Thoracic aorta (tissue), 2 donors: Measurements from ENCODE around the gene ZNF462. TPM values are rescaled to one million over a fixed set of nuclear protein-coding genes. Genes with fewer than 3 reads are reported as not detected.

Source experiments
- ATAC-seq: fragments of 150-250 bp; one replicate; pipeline ENCODE4 v1.8.0; 2017; ENCODE audit warnings: low read depth; ENCODE audit not compliant: insufficient number of reproducible peaks, low FRiP score
- DNase-seq: peaks from one replicate; pipeline ENCODE4 v3.0.0-alpha.2; 2020; ENCODE audit warnings: low spot score
- H3K27ac ChIP-seq, 2 donors: fragments of 200-600 bp; sonication (generic); 1 replicate in 1 of 2; 2 replicates in 1 of 2; pipeline ENCODE4 v1.5.1; 2016; ENCODE audit warnings: mild to moderate bottlenecking in 2 of 2, moderate library complexity in 2 of 2
- H3K27me3 ChIP-seq: fragments of 200-600 bp; sonication (generic); replicated peaks from 2 replicates; pipeline ENCODE4 v1.6.0; 2016; ENCODE audit warnings: mild to moderate bottlenecking; ENCODE audit not compliant: insufficient read depth
- H3K36me3 ChIP-seq: fragments of 200-600 bp; sonication (generic); one replicate; pipeline ENCODE4 v1.5.1; 2016
- H3K4me1 ChIP-seq, 2 donors: fragments of 200-600 bp; sonication (generic); 1 replicate in 1 of 2; 2 replicates in 1 of 2; pipeline versions ENCODE4 v1.5.1 to v1.6.0; 2016; ENCODE audit warnings: low read depth in 2 of 2, mild to moderate bottlenecking in 1 of 2; ENCODE audit not compliant: control insufficient read depth in 1 of 2
- H3K4me3 ChIP-seq: fragments of 200-600 bp; sonication (generic); 2 replicates; pipeline ENCODE4 v1.5.1; 2016; ENCODE audit warnings: mild to moderate bottlenecking
- H3K9me3 ChIP-seq: fragments of 200-600 bp; sonication (generic); 2 replicates; pipeline ENCODE4 v1.5.1; 2016
- total RNA-seq, 2 donors: library from RNA; depleted of rRNA; stranded (reverse); fragments of >200 nt; gene quantifications; one replicate each; pipeline versions ENCODE4 v1.1.0 to v1.2.3, GENCODE V29; 2016
- TF ChIP-seq, protein P1 (sequence below): fragments of 200-600 bp; sonication (generic); IDR thresholded peaks from one replicate; pipeline ENCODE4 v1.5.1; 2019; ENCODE audit warnings: antibody characterized with exemption

The ZNF462 gene
- total RNA-seq, 2 donors from 2014 or later: 9.6 to 12.3 TPM

DNA sequence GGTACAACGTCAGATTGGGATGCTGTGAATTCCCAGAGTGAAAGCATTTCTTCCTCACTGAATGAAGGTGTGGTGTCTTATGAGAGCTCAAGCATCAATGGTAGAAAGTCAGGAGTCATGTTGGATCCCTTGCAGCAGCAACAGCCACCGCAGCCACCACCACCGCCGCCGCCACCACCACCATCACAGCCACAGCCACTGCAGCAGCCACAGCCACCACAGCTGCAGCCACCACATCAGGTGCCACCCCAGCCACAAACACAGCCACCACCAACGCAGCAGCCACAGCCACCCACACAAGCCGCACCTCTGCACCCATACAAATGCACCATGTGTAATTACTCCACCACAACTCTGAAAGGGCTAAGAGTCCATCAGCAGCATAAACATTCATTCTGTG lies 62.4 kb downstream of the ZNF462 start:
- Histone ChIP-seq H3K9me3 (no peaks in the 10 kb centered on the region), H3K36me3 (peaks cover 20% of the 10 kb centered on the region), H3K27me3 (no peaks in the 10 kb centered on the region), H3K4me3 (no peak overlapping the region), H3K27ac (no peak overlapping the region), H3K4me1 (peaks cover 0 to 5% of the 10 kb centered on the region in 2 donors)
- DNase-seq: no peak
- TF ChIP-seq, protein P1, sequence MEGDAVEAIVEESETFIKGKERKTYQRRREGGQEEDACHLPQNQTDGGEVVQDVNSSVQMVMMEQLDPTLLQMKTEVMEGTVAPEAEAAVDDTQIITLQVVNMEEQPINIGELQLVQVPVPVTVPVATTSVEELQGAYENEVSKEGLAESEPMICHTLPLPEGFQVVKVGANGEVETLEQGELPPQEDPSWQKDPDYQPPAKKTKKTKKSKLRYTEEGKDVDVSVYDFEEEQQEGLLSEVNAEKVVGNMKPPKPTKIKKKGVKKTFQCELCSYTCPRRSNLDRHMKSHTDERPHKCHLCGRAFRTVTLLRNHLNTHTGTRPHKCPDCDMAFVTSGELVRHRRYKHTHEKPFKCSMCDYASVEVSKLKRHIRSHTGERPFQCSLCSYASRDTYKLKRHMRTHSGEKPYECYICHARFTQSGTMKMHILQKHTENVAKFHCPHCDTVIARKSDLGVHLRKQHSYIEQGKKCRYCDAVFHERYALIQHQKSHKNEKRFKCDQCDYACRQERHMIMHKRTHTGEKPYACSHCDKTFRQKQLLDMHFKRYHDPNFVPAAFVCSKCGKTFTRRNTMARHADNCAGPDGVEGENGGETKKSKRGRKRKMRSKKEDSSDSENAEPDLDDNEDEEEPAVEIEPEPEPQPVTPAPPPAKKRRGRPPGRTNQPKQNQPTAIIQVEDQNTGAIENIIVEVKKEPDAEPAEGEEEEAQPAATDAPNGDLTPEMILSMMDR: no peak
- no peak for ATAC-seq

DNA sequence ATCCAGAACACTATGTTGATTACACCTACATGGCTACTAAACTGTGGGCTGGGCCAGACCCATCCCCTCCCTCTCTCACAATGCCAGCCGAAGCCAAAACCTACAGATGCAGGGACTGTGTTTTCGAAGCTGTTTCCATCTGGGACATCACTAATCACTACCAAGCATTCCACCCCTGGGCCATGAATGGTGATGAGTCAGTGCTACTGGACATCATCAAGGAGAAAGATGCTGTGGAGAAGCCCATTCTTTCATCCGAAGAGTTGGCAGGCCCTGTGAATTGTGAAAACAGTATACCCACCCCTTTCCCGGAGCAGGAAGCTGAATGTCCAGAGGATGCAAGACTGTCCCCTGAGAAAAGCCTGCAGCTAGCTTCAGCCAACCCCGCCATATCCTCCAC lies 65.0 kb downstream of the ZNF462 start:
- no peaks in the 10 kb centered on the region for H3K4me1 ChIP-seq
- no peak overlapping the region for H3K4me3 ChIP-seq
- H3K27me3 ChIP-seq: no peaks in the 10 kb centered on the region
- TF ChIP-seq, protein P1: no peak
- H3K27ac ChIP-seq: no peak overlapping the region
- no peaks in the 10 kb centered on the region for H3K9me3 ChIP-seq
- DNase-seq (no peak), ATAC-seq (no peak)
- peaks cover 27% of the 10 kb centered on the region for H3K36me3 ChIP-seq

DNA sequence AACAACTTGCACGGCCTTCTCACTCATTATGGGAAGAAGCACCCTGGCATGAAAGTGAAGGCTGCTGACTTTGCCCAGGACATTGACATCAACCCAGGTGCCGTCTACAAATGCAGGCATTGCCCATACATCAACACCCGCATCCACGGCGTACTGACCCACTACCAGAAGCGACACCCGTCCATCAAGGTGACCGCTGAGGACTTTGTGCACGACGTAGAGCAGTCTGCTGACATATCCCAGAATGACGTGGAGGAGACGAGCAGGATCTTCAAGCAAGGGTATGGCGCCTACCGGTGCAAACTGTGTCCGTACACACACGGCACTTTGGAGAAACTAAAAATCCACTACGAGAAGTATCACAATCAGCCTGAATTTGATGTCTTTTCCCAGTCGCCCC lies 65.4 kb downstream of the ZNF462 start:
- peaks cover 27% of the 10 kb centered on the region for H3K36me3 ChIP-seq
- TF ChIP-seq, protein P1: no peak
- no peak overlapping the region for H3K4me3 ChIP-seq
- H3K27me3 ChIP-seq: no peaks in the 10 kb centered on the region
- no peaks in the 10 kb centered on the region for H3K9me3 ChIP-seq
- H3K4me1 ChIP-seq: no peaks in the 10 kb centered on the region
- DNase-seq: no peak
- ATAC-seq: no peak
- H3K27ac ChIP-seq: no peak overlapping the region

DNA sequence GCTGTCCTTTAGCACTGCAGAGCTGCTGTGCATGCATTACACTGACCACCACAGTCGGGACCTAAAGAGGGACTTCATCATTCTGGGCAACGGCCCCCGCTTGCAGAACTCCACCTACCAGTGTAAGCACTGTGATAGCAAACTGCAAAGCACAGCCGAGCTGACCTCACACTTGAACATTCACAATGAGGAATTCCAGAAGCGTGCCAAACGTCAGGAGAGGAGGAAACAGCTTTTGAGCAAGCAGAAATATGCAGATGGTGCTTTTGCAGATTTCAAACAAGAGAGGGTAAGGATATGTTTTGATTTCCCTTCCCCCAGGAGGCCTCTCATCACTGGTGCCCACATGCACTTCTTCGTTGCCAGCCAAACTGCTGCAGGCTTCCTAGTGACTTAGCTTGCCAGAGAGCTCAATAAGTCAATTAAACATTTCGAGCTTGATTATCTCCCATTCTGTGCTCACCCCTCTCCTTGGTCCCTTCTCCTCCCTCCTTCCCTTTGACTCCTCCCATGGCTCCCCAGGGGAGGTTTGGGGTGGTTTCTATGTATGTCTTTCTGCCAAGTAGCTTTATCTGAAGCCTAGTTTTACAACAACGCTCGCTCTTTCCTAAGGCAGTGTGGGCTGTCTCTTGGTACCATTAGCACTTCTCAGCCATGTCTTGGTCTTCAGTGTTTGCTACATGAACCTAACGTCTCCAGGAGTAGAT lies 66.7 kb downstream of the ZNF462 start:
- TF ChIP-seq, protein P1: no peak
- H3K4me1 ChIP-seq: no peaks in the 10 kb centered on the region
- H3K27me3 ChIP-seq: no peaks in the 10 kb centered on the region
- H3K27ac ChIP-seq: no peak overlapping the region
- no peak for ATAC-seq
- H3K4me3 ChIP-seq: no peak overlapping the region
- no peaks in the 10 kb centered on the region for H3K9me3 ChIP-seq
- DNase-seq: no peak
- H3K36me3 ChIP-seq: peaks cover 18% of the 10 kb centered on the region

DNA sequence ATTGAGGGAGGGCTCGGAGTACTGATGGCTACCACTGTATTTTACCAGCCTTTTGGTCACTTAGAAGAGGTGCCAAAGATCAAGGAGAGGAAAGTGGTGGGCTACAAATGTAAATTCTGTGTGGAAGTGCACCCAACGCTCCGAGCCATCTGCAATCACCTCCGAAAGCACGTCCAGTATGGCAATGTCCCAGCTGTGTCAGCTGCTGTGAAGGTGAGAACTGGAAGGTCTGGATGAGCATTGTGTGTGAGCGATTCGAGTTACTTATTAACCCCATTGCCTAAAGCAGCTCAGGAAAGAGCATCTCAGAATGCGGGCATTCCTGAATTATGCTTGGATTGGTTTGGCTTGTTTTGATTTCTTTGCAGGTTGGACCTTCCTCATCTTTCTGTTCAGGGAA lies 67.5 kb downstream of the ZNF462 start:
- ATAC-seq: no peak

More for the DNA sequence above, 67.5 kb downstream of the ZNF462 start:
- Histone ChIP-seq H3K36me3 (peaks cover 10% of the 10 kb centered on the region), H3K27me3 (no peaks in the 10 kb centered on the region), H3K4me1 (no peaks in the 10 kb centered on the region), H3K9me3 (no peaks in the 10 kb centered on the region), H3K4me3 (no peak overlapping the region), H3K27ac (no peak overlapping the region)
- no peak for DNase-seq
- TF ChIP-seq, protein P1: no peak
